NCI-H1694 treated with DMSO at 0.1 percent for 48 hours (cell line): ENCODE measurements around the gene CADM1.

Source experiments
- DNase-seq: peaks from one replicate; lab custom pipeline; 2025; lab: John Stamatoyannopoulos, UW

The CADM1 gene

GRCh38 chr11:115317277-115318185 lies 186.7 kb downstream of the CADM1 start:
- no peak for DNase-seq

- DNase-seq: no peak
Observed at GRCh38 chr11:115316696-115317095, 187.5 kb downstream of the CADM1 start.

GRCh38 chr11:115314330-115314920 lies 189.8 kb downstream of the CADM1 start:
- DNase-seq: no peak

- DNase-seq: no peak
Observed at GRCh38 chr11:115313224-115313838, 190.9 kb downstream of the CADM1 start.

GRCh38 chr11:115311949-115312348 lies 192.3 kb downstream of the CADM1 start:
- DNase-seq: no peak

- no peak for DNase-seq
Observed at GRCh38 chr11:115306689-115307088, 197.5 kb downstream of the CADM1 start.

GRCh38 chr11:115304774-115305472 lies 199.3 kb downstream of the CADM1 start:
- no peak for DNase-seq

- no peak for DNase-seq
Observed at GRCh38 chr11:115303929-115304531, 200.2 kb downstream of the CADM1 start.

GRCh38 chr11:115302946-115303703 lies 201.1 kb downstream of the CADM1 start:
- DNase-seq: no peak

- no peak for DNase-seq
Observed at GRCh38 chr11:115300660-115301428, 203.4 kb downstream of the CADM1 start.

- no peak for DNase-seq
Observed at GRCh38 chr11:115298300-115299012, 205.8 kb downstream of the CADM1 start.

- no peak for DNase-seq
Observed at GRCh38 chr11:115297330-115297729, 206.9 kb downstream of the CADM1 start.

- no peak for DNase-seq
Observed at GRCh38 chr11:115291325-115291724, 212.9 kb downstream of the CADM1 start.

- DNase-seq: no peak
Observed at GRCh38 chr11:115290893-115291292, 213.3 kb downstream of the CADM1 start.

GRCh38 chr11:115290479-115290878 lies 213.7 kb downstream of the CADM1 start:
- DNase-seq: no peak

GRCh38 chr11:115287266-115287665 lies 216.9 kb downstream of the CADM1 start:
- DNase-seq: no peak

- DNase-seq: no peak
Observed at GRCh38 chr11:115286614-115287013, 217.6 kb downstream of the CADM1 start.

GRCh38 chr11:115284773-115285172 lies 219.4 kb downstream of the CADM1 start:
- no peak for DNase-seq

GRCh38 chr11:115282923-115283322 lies 221.3 kb downstream of the CADM1 start:
- no peak for DNase-seq

- no peak for DNase-seq
Observed at GRCh38 chr11:115280775-115281174, 223.4 kb downstream of the CADM1 start.
